Breast epithelium (tissue), 4 donors: ENCODE data around the gene PARVB. TPM values are rescaled to one million over a fixed set of nuclear protein-coding genes. Genes with fewer than 3 reads are reported as not detected.

Experiments
- DNase-seq, 2 donors: peaks; one replicate each; pipeline ENCODE4 v3.0.0-alpha.2; 2019; ENCODE audit warnings: low spot score in 2 of 2
- H3K27ac ChIP-seq, 2 donors: fragments of 200-600 bp; sonication (generic) in 1 of 2; one replicate each; pipeline ENCODE4 v1.5.1; 2016 to 2019; ENCODE audit warnings: mild to moderate bottlenecking in 1 of 2
- H3K27me3 ChIP-seq, 2 donors: fragments of 200-600 bp; sonication (generic) in 1 of 2; one replicate each; pipeline versions ENCODE4 v1.5.1 to v1.6.0; 2017 to 2019; ENCODE audit warnings: control low read depth in 1 of 2, mild to moderate bottlenecking in 1 of 2
- H3K36me3 ChIP-seq: fragments of 200-600 bp; one replicate; pipeline ENCODE4 v1.5.1; 2019
- H3K4me1 ChIP-seq, 2 donors: fragments of 200-600 bp; sonication (generic); one replicate each; pipeline ENCODE4 v1.5.1; 2016 to 2019; ENCODE audit warnings: control low read depth in 1 of 2
- H3K4me3 ChIP-seq, 3 donors: fragments of 200-600 bp; sonication (generic); 1 replicate in 2 of 3; 2 replicates in 1 of 3; pipeline ENCODE4 v1.5.1; 2016 to 2019; ENCODE audit warnings: mild to moderate bottlenecking in 3 of 3, moderate library complexity in 2 of 3
- H3K9me3 ChIP-seq, 2 donors: fragments of 200-600 bp; sonication (generic) in 1 of 2; one replicate each; pipeline ENCODE4 v1.5.1; 2016 to 2019; ENCODE audit warnings: control low read depth in 1 of 2
- CTCF ChIP-seq, 3 donors: fragments of 450-650 bp; IDR thresholded peaks; one replicate each; pipeline ENCODE4 v1.5.1; 2016 to 2017; ENCODE audit warnings: antibody characterized with exemption in 3 of 3, mild to moderate bottlenecking in 3 of 3, moderate library complexity in 3 of 3
- POLR2A ChIP-seq: fragments of 450-650 bp; IDR thresholded peaks from one replicate; pipeline ENCODE4 v1.6.1; 2016; ENCODE audit warnings: antibody characterized with exemption, mild to moderate bottlenecking, moderate library complexity
- POLR2AphosphoS5 ChIP-seq, 3 donors: sonication (generic); formaldehyde crosslinking; IDR thresholded peaks; one replicate each; pipeline ENCODE4 v1.6.1; 2017; ENCODE audit warnings: antibody characterized with exemption in 3 of 3
- intact Hi-C: fragments of 100-400 bp; cut with DNase I; formaldehyde crosslinking; loops from one replicate; pipeline ENCODE4 v1.15.1; 2023; ENCODE audit warnings: low total_unique reads
- total RNA-seq, 3 donors: library from RNA; depleted of rRNA; stranded (reverse); fragments of >200 nt; gene quantifications; one replicate each; pipeline ENCODE4 v1.1.0, GENCODE V29; 2016

Gene PARVB
- total RNA-seq, 3 donors from 2014 or later = 12.3 to 57.6 (median 21.6) TPM

- Histone ChIP-seq H3K36me3 (no peaks in the 10 kb centered on the region), H3K27ac (no peak overlapping the region), H3K9me3 (no peaks in the 10 kb centered on the region), H3K27me3 (peaks cover 0 to 39% of the 10 kb centered on the region in 2 donors), H3K4me1 (no peaks in the 10 kb centered on the region), H3K4me3 (no peak overlapping the region)
- intact Hi-C loops = loop anchor here (10.0 kb wide), 1 partner anchor 1185 kb away; no protein-coding TSS in a partner anchor
- TF ChIP-seq POLR2AphosphoS5 (IDR thresholded peaks at IDR 0.05) (no peak), POLR2A (no peak), CTCF (IDR thresholded peaks at IDR 0.05) (no peak)
- peak in 1 of 2 donors; percentile 35 for DNase-seq
Measured at GRCh38 chr22:44199866-44200265, 175.8 kb downstream of the PARVB start.

- H3K36me3 ChIP-seq = no peaks in the 10 kb centered on the region
- DNase-seq = no peak
- H3K27ac ChIP-seq = no peak overlapping the region
- H3K27me3 ChIP-seq = peaks cover 0 to 33% of the 10 kb centered on the region in 2 donors
- H3K9me3 ChIP-seq = no peaks in the 10 kb centered on the region
- TF ChIP-seq POLR2AphosphoS5 (IDR thresholded peaks at IDR 0.05) = no peak
- no peak for TF ChIP-seq CTCF (IDR thresholded peaks at IDR 0.05)
- no peak for TF ChIP-seq POLR2A
- H3K4me3 ChIP-seq = no peak overlapping the region
- intact Hi-C loops = no loop called here
- H3K4me1 ChIP-seq = no peaks in the 10 kb centered on the region
Measured at GRCh38 chr22:44200451-44200850, 176.3 kb downstream of the PARVB start.

GRCh38 chr22:44200855-44201550, 176.9 kb downstream of the PARVB start:
- Histone ChIP-seq H3K9me3 (no peaks in the 10 kb centered on the region), H3K36me3 (no peaks in the 10 kb centered on the region), H3K4me3 (no peak overlapping the region), H3K27me3 (peaks cover 0 to 29% of the 10 kb centered on the region in 2 donors), H3K4me1 (no peaks in the 10 kb centered on the region), H3K27ac (no peak overlapping the region)
- TF ChIP-seq POLR2AphosphoS5 (IDR thresholded peaks at IDR 0.05) (no peak), CTCF (IDR thresholded peaks at IDR 0.05) (no peak), POLR2A (no peak)
- peak in 1 of 2 donors; percentile 46 for DNase-seq
- intact Hi-C loops = no loop called here

- Histone ChIP-seq H3K4me3 (no peak overlapping the region), H3K9me3 (no peaks in the 10 kb centered on the region), H3K27me3 (peaks cover 0 to 22% of the 10 kb centered on the region in 2 donors), H3K4me1 (no peaks in the 10 kb centered on the region), H3K36me3 (no peaks in the 10 kb centered on the region), H3K27ac (no peak overlapping the region)
- peak in 1 of 2 donors; percentile 40 for DNase-seq
- no peak for TF ChIP-seq POLR2A
- no peak for TF ChIP-seq POLR2AphosphoS5 (IDR thresholded peaks at IDR 0.05)
- TF ChIP-seq CTCF (IDR thresholded peaks at IDR 0.05) = no peak
- intact Hi-C loops = no loop called here
Measured at GRCh38 chr22:44201665-44202064, 177.6 kb downstream of the PARVB start.

- intact Hi-C loops = no loop called here
- Histone ChIP-seq H3K4me1 (no peaks in the 10 kb centered on the region), H3K36me3 (no peaks in the 10 kb centered on the region), H3K27me3 (peaks cover 0 to 15% of the 10 kb centered on the region in 2 donors), H3K9me3 (no peaks in the 10 kb centered on the region), H3K4me3 (no peak overlapping the region), H3K27ac (peak overlapping the region in 1 of 2 donors; percentile 12)
- no peak for DNase-seq
- TF ChIP-seq POLR2A (no peak), POLR2AphosphoS5 (IDR thresholded peaks at IDR 0.05) (no peak), CTCF (IDR thresholded peaks at IDR 0.05) (no peak)
Measured at GRCh38 chr22:44202261-44202789, 178.2 kb downstream of the PARVB start.
